CD4-positive, alpha-beta T cell treated with Interleukin-1 beta for 1 hour (primary cell): ENCODE data around the gene CD84.
"Not testable (repeated sequence)": the region's sequence is repeated elsewhere in the genome, so short reads cannot be mapped to it uniquely, and the experiment has no call there.

Source experiments
- DNase-seq, 2 donors: peaks; one replicate each; pipeline ENCODE4 v3.0.0-alpha.2; 2020 to 2022

The CD84 gene

DNA sequence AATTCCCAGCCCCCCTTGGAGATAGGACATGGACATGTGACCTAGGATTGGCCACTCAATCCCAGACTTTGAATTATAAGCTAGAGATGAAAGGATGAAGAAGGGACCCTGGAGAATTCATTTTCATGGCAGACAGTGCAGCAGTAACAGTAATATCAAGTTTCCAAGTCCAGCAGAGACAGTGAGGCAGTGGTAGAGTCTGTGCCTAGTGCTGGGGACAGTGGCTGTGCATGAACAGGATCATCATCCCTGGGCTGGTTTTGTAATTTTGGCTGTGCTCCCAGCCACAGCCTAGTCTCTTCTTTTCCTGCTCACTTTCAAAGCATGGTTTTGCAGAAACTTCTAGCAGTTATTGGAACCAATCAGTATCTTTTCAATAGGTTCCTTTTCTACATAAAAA lies 29.6 kb upstream of the CD84 start:
- DNase-seq: no peak

DNA sequence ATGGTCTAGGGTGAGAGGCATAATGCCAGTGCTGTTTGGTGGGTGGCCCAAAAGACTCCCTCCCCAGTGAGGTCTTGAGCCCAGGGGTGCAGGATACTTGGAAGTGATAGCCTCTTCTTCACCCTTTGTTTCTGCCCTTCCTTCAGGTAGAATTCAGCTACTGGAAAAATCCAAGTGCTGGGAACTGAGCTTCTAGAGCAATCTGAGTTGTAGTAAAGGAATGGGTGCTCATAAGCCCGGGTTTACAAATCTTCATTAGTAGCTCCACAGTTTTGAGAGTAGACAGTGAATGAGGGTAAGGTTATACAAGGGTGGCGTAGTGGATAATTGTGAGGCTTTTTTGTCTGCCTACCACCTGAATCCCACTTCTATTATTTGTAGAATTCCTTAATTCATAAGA lies 29.2 kb upstream of the CD84 start:
- DNase-seq: no peak

DNA sequence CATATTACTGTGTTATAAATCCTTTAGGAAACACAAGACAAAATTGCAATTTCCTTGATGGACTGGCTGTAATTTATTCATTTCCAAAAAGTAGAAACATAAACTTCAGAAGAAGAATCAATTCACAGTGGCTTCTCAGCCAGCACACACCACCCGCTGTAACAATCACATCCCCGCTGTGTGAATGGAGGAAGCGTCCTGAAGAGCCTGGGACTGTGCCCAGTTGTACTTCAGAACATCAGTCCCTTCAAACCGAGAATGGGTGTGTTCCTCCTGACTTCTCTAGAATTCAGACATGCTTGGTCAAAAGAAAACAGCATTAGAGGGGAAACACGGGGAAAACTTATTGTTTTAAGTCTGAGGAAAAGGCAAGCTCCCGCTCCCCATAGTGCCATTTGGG lies 28.8 kb upstream of the CD84 start:
- no peak for DNase-seq

DNA sequence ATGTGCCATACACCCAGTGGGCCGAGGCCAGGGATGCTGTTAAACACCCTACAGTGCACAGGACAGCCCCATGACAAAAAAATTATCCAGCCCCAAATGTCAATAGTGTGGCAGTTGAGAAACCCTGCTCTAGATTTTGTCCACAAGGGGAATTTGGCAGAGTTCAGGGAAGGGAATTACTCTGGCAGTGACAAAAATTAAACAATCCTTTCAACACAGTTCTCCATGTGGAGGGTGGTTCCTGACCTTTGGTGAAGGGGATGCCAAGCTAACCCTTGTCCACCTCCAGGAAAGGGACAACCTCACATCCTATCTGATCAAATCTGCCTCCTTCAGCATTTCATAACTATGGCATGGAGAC lies 28.4 kb upstream of the CD84 start:
- no peak for DNase-seq

DNA sequence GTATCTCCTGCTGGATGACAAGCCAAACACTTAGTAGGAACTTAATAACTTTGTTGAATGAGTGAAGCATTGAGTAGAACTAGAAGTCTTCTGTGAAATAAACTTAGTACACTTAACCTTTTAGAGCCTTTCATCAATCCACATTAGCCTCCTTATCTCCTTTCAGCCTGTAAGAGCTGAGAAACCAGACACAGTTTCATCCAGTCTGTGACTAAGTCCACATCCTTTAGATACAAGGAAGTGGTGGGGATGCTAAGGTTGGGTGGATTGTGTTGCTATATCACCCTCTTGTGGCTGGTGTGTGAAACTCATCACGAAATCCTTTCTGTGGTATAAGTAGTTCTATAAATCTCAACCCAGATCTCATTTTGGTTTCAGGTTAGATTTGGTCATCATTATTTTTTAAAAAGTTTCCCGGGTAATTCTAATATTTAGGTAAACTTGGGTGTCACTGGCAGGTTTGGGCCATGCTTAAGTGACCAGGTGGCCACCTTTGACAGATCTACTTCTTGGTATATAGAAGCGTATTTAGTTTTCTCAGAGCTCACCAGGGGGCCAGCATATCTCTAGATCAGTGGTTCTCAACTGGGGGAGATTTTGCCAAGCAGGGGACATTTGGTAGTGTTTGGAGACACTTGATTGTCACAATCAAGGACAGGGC lies 27.8 kb upstream of the CD84 start:
- peak; percentile 79 to 85 for DNase-seq

DNA sequence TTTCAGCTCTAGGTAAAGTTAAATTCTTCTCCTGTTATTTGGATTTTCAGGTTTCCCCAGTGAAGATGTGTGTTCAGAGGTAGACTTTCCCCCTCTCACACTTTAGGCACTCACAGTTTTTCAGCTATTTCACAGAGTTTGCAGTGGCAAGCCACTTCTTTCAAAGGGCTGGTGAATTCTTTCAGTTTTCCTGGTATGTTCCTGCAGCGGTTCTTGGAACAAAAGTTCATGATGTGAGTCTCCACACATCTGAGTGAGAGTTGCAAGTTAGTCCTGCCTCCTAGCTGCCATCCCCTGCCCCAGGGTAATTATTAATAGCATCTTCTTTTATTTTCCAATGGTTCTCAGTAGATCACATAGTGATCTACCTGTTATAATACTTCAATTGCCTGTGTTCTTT lies 27.3 kb upstream of the CD84 start:
- no peak for DNase-seq

DNA sequence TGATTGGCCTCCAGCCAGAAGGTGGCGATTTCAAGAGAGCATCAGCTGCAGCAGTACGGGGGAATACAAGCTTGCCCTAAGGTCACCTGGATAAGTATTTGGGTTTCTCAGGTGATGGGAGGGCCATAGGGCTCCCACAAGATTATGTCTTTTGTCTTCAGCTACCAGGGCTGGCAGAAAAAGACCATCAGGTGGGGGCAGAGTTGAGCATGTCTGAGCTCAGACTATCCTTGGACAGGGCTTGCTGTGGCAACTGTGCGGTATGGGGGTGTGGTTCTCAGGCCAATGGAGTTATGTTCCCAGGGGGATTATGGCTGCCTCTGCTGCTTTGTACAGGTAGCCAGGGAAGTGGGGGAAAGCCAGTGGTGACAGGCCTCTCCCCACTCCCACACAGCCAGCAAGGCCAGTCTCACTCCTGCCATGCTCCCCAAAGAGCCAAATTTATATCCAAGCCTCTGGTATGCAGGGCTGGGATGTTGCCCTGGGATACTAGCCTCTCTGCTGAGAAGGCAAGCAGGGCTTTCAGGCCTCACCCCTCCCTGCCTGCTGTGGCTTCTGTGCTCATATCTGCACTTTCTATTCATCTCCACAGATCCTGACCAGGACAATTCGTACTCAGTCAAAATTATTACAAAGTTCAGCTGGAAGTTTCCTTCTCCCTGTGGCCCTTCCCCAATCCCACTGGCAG lies 26.6 kb upstream of the CD84 start:
- DNase-seq: no peak

DNA sequence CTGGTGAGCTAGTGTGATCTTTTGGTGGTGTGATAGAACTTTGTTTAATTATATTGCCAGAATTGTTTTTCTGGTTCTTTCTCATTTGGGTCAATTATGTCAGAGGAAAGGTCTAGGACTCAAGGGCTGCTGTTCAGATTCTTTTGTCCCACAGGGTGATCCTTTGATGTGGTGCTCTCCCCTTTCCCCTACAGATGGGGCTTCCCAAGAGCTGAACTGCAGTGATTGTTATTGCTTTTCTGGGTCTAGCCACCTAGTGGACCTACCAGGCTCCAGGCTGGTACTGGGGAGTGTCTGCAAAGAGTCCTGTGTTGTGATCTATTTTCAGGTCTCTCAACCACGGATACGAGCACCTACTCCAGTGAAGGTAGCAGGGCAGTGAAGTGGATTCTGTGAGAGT lies 25.9 kb upstream of the CD84 start:
- DNase-seq: no peak

DNA sequence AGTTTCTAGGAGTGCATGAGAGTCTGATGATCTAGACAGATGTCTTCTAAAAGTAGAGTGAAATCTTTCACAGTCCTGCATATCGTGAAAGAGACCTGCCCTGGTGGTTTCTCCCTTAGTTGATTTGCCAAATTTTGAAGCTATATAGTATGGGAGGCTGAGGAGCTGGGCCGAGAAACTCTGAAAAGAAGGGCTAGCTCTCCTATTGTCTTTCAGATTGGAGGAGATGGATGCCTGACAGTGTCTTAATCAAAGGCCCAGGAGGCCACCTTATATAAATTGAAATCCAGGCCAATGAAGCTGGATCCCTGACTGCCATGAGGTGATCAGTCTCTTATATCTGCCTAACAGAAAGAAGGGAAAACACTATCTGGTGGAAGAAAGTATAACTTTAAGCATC lies 18.4 kb upstream of the CD84 start:
- no peak for DNase-seq

DNA sequence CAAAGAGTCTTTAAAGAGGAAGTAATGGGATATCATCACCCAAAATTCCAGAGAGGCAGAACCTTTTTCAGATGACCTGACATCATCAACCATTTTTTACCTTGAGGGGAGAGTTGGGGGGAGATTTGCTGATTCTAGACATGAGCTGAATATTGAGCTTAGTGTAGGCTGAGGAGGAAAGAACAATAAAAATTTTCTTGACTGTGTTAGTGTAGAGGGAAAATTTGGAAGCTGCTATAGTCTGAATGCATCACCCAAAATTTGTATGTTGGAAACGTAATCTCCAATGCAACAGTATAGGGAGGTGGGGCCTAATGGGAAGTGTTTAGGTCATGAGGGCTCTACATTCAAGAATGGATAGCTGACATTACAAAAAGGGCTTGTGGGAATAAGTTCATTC lies 17.8 kb upstream of the CD84 start:
- no peak for DNase-seq

DNA sequence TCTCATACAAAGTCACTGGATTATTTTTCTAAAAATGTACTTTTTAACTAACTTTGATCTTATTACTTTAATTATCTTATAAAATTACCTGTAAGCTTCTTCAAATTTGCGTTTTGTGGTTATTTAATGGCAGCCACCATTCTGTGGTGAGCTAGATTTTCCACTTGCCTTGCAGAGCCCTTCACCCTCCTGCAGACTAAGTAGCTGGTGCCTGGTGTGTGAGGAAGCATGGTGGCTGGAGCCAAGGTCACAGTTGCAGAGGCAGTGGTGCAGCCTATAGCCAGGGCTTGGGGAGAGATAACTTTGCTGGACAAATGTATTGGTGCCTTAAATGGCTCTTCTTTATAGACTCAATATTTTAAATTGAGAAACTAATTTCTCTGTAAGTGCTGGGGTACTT lies 11.2 kb upstream of the CD84 start:
- no peak for DNase-seq

DNA sequence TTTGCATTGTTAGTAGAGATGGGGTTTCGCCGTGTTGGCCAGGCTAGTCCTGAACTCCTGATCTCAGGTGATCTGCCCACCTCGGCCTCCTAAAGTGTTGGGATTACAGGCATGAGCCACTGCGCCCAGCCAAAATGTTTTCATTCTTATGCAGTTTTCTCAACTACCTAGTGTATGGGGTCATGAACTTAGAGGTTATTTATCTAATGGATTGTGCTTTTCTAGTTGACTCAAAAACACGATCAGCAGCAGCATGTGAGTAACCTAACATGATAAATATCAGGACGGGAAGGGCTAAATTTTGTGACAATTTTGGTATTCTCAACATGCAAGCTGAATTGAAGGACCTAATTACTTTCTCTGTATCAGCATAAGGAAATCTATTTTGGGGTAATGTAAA lies 9.2 kb upstream of the CD84 start:
- DNase-seq: no peak

DNA sequence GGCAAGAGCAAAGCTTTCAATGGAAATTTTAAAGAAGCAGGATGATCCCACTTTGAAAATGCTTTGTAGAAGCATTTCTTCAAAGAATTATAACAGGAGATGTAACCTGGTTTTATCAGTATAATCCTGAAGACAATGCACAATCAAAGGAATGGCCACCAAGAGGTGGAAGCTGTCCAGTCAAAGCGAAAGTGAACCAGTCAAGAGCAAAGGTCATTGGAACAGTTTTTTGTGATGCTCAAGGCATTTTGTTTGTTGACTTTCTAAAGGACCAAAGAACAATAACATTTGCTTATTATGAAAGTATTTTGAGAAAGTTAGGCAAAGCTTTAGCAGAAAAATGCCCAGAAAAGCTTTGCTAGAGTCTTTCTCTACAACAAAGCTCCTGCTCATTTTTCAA lies 5.5 kb upstream of the CD84 start:
- no peak for DNase-seq

DNA sequence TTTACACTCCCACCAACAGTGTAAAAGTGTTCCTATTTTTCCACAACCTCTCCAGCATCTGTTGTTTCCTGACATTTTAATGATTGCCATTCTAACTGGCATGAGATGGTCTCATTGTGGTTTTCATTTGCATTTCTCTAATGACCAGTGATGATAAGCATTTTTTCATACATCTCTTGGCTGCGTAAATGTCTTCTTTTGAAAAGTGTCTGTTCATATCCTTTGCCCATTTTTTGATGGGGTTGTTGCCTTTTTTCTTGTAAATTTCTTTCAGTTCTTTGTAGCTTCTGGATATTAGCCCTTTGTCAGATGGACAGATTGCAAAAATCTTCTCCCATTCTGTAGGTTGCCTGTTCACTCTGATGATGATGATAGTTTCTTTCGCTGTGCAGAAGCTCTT lies 3.7 kb upstream of the CD84 start:
- DNase-seq: not testable (repeated sequence)

DNA sequence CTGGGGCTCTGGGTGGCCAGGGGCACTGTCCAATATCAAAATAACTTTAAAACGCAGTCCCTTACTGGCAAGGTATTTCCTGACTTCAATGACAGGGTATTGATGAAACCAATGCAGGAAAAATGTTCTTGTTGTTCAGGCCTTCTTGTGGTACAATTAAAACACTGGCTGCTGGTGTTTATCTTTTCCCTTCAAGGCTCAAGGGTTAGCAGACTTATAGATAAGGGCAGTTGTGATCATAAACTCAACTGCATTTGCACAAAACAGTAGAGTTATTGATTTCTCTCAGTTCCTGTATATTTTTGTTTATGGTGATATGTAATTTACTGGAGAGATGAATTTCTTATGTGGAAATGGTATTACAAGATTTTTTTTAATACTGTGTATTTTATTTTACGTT lies 2.7 kb upstream of the CD84 start:
- DNase-seq: no peak

DNA sequence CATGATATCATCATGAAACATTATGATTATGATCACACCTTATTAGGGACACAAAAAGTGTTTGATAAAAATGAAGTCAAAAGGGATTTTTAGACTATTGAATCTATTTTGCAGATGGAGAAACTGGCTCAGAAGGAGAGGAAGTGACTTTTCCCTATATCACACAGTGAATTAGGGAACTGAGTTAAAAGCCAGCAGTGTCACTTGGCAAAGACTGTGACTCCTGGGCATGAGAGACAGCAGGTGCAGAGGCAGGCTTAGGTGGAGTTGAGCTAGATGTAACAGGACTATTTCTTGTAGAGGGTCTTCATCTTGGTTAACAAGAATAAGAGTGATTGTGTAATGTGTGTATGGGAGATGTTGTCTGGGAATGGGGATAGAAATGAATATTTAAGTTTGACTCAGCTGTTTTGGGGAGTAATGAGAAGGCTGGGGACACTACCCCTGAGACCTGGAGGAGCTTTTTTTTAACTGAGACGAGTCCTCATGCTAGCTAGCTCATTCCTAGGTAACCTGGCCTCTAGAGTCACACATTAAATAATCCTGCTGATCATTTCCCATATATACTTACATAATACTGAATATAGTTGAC lies 1.0 kb upstream of the CD84 start:
- DNase-seq: no peak

DNA sequence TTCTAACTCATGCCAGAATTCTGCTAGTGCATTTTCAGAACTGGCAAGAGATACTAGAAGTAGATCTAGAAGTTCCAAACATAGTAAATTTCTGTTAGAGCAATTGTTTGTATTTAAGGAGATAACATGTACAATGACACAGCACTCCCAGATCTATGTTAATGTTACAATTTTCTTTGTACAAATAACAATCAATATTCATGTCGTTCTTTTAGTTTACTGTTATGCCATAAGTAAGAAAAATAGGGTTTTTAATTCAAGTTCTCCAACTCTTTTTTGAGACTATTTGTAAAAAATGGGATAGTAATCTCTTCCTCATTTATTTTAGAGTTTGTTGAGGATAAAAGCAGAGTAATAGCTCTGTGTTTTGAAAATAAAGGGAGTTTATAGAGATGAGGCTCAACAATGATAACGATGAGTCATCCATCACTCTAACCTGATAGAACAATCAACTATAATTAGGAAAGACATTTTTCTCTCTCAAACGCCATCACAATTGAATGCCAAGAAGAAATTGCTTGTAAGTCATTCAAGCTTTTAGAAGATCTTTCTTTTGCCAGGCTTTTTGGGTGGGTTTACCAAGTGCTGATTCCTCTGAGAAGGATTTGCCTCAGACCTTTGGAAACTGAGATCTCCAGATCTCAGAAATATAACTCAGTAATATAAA lies 638 bp downstream of the CD84 start:
- no peak for DNase-seq

DNA sequence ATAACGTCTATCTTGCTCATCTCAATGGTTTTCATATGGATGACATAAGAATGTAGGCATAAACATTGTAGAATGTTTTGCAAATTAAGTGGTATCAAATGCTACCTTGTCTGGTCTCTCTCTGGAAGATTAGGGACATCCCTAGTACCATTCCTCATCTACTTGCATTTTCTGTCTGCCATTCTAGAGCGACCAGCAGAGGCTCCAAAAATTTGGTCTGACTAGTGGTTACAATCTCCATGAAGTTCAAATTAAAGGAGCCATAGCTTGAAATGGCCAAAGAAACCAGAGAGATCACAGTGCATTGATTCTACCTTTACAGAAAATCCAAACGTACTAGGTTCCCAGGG lies 1.1 kb downstream of the CD84 start:
- DNase-seq: no peak

DNA sequence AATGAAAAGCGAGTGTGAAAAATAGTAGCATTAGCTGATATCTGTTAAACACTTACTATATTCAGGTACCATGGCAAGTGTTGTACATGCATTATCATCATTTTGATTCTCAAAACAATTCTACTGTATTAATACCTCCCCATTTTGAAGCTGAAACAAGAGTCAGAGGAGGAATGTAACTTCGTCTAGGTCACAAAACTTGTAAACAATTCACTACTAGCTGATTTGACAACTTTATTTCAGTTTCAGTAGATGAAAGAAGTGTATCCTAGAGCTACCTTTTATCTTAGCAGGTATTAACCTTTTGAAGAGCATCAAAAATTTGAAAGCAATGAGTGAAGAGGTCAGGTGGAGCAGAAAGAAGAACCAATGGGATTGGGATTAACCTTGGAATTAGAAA lies 1.6 kb downstream of the CD84 start:
- DNase-seq: no peak

DNA sequence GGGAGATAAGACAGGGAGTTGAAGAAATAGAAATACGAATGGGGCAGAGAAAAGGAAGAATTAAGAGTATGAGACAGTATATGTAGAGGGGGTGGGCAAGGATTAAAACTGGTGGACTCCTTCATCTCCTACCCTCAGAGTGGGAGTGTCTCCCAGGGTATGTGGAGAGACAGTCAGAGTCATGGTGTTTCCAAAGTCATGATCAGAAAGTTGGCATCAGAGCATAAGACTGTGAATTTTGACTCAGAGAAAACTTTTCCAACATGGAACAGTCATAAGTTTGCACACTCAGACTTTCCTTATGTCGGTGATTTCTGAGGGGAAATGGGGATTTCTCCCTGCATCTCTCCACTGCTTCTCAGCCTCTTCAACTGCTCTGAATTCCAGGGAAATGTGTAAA lies 2.4 kb downstream of the CD84 start:
- no peak for DNase-seq

DNA sequence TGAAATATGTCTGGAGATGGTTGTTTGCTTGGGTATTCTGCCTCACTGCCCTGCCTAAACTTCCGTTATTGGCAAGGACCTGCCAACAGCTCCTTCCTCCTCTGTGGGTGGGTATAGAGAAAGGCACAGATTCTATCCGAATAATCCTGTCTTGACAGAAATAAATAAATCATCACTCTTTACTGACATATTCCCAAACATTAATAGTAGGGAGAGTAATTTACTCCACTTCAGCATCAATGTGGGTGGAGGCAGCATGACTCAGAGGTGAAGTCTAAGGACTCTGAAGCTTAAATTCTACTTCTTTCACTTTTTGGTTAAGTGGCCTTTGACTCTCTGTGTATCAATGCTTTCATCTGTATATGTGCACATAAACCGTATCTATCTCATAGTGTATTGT lies 2.9 kb downstream of the CD84 start:
- no peak for DNase-seq

DNA sequence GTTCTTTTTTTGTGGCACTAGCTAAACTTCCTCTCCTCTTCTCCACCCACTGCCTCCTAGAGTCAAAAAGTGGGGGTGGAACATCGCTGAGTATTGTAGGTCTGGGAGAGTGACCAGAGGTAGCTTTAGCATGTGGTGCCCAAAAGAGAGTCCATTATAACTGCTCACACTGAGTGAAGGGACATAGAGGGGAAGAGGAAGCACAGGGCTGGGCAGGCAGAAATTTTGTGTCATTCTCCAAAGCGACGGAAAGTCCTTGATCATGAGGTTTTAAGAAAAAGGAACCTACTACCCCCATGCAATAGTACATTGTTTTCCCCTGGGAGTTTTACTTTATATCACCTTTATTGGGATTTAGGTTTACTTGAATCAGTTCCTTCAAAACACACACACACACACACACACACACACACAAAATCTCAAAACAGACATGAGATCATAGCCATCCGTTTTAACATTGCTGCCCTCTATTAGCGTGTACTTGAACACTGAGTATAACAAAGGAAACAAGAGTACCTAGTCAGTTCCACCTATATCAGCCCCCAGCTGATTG lies 4.1 kb downstream of the CD84 start:
- peak in 1 of 2 donors; percentile 39 for DNase-seq

DNA sequence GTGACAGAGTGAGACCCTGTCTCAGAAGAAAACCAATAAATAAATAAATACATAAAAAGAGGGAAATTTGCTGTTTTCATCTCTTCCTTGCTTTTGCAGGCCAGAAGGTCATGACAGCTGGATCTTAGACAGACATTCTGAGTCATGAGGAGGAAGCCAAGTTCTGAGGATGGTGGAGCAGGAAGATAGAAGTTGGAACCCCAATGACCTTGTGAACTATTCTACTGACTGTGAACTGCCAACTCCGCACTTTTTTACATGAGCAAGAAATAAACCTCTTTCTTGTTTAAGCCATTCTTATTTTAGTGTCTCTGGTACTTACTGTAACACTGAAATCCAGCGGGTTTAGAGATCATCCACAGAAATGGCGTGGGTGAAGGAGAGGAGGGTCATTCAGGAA lies 8.5 kb downstream of the CD84 start:
- no peak for DNase-seq

DNA sequence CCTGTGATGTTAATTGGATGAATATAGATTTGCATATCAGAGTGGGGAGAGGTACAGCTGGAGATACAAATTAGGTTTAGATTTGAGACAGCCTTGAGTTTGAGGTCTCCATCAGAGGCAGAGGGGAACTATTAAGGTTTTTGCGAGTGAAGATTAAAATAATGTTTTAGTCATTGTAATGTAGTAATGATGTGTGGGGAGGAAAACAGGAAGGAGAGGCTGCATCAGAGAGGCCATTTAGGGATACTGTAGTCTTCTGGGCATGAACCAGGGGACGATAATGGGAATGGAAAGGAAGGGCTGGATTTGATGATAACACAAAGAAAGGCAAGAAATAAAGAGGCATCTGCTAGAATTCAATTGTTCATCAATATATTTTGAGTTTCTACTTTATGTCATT lies 9.5 kb downstream of the CD84 start:
- no peak for DNase-seq
